Breast epithelium (tissue), 4 donors: ENCODE data around the gene SYNDIG1. TPM values are rescaled to one million over a fixed set of nuclear protein-coding genes. Genes with fewer than 3 reads are reported as not detected.

Experiments
- DNase-seq, 2 donors: peaks; one replicate each; pipeline ENCODE4 v3.0.0-alpha.2; 2019; ENCODE audit warnings: low spot score in 2 of 2
- H3K27ac ChIP-seq, 2 donors: fragments of 200-600 bp; sonication (generic) in 1 of 2; one replicate each; pipeline ENCODE4 v1.5.1; 2016 to 2019; ENCODE audit warnings: mild to moderate bottlenecking in 1 of 2
- H3K27me3 ChIP-seq, 2 donors: fragments of 200-600 bp; sonication (generic) in 1 of 2; one replicate each; pipeline versions ENCODE4 v1.5.1 to v1.6.0; 2017 to 2019; ENCODE audit warnings: control low read depth in 1 of 2, mild to moderate bottlenecking in 1 of 2
- H3K36me3 ChIP-seq: fragments of 200-600 bp; one replicate; pipeline ENCODE4 v1.5.1; 2019
- H3K4me1 ChIP-seq, 2 donors: fragments of 200-600 bp; sonication (generic); one replicate each; pipeline ENCODE4 v1.5.1; 2016 to 2019; ENCODE audit warnings: control low read depth in 1 of 2
- H3K4me3 ChIP-seq, 3 donors: fragments of 200-600 bp; sonication (generic); 1 replicate in 2 of 3; 2 replicates in 1 of 3; pipeline ENCODE4 v1.5.1; 2016 to 2019; ENCODE audit warnings: mild to moderate bottlenecking in 3 of 3, moderate library complexity in 2 of 3
- H3K9me3 ChIP-seq, 2 donors: fragments of 200-600 bp; sonication (generic) in 1 of 2; one replicate each; pipeline ENCODE4 v1.5.1; 2016 to 2019; ENCODE audit warnings: control low read depth in 1 of 2
- POLR2A ChIP-seq: fragments of 450-650 bp; IDR thresholded peaks from one replicate; pipeline ENCODE4 v1.6.1; 2016; ENCODE audit warnings: antibody characterized with exemption, mild to moderate bottlenecking, moderate library complexity
- POLR2AphosphoS5 ChIP-seq, 3 donors: sonication (generic); formaldehyde crosslinking; IDR thresholded peaks; one replicate each; pipeline ENCODE4 v1.6.1; 2017; ENCODE audit warnings: antibody characterized with exemption in 3 of 3
- intact Hi-C: fragments of 100-400 bp; cut with DNase I; formaldehyde crosslinking; loops from one replicate; pipeline ENCODE4 v1.15.1; 2023; ENCODE audit warnings: low total_unique reads
- total RNA-seq, 3 donors: library from RNA; depleted of rRNA; stranded (reverse); fragments of >200 nt; gene quantifications; one replicate each; pipeline ENCODE4 v1.1.0, GENCODE V29; 2016
- TF ChIP-seq, protein P1 (sequence below), 3 donors: fragments of 450-650 bp; IDR thresholded peaks; one replicate each; pipeline ENCODE4 v1.5.1; 2016 to 2017; ENCODE audit warnings: antibody characterized with exemption in 3 of 3, mild to moderate bottlenecking in 3 of 3, moderate library complexity in 3 of 3

The SYNDIG1 gene
- total RNA-seq, 3 donors from 2014 or later = under 0.01 to 0.48 (median 0.15) TPM

DNA sequence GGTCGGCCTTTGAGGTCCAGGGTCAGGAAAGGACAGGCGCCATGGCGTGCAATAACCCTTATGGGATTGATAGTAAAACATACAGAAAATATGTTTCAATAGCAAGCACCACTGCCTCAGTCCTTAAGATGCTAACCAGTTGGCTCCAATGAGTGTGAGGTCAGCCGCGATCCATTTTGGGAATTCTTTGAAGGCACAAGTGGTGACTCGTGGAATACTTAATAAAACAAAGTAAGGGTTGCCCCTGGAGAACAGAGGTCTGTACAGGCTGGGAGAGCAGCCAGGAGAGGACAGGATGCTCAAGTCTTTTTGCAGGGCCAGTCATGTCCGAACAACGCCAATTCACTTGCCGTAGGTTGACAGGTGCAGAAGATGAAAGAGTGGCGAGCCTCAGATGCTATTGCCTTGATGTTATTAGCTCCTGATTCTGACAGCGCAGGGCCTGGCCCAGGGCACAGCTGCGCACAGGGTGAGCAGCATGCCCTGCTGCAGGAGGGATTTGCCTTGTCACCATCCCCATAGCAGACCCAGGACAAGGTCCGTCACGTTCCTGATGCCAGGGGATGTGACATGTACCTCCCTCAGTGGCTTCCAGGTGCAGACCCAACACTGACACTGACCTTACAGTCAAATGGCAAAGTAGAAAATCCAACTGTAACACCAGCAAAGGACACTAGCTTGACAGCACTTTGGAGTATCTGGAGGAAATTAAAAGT is 21.8 kb downstream of the SYNDIG1 start:
- Histone ChIP-seq H3K27me3 (peaks cover 0 to 3% of the 10 kb centered on the region in 2 donors), H3K27ac (no peak overlapping the region), H3K36me3 (no peaks in the 10 kb centered on the region), H3K4me3 (no peak overlapping the region), H3K9me3 (no peaks in the 10 kb centered on the region), H3K4me1 (no peaks in the 10 kb centered on the region)
- intact Hi-C loops = no loop called here
- DNase-seq = no peak
- no peak for TF ChIP-seq POLR2A
- TF ChIP-seq POLR2AphosphoS5 (IDR thresholded peaks at IDR 0.05) = no peak
- TF ChIP-seq, protein P1, sequence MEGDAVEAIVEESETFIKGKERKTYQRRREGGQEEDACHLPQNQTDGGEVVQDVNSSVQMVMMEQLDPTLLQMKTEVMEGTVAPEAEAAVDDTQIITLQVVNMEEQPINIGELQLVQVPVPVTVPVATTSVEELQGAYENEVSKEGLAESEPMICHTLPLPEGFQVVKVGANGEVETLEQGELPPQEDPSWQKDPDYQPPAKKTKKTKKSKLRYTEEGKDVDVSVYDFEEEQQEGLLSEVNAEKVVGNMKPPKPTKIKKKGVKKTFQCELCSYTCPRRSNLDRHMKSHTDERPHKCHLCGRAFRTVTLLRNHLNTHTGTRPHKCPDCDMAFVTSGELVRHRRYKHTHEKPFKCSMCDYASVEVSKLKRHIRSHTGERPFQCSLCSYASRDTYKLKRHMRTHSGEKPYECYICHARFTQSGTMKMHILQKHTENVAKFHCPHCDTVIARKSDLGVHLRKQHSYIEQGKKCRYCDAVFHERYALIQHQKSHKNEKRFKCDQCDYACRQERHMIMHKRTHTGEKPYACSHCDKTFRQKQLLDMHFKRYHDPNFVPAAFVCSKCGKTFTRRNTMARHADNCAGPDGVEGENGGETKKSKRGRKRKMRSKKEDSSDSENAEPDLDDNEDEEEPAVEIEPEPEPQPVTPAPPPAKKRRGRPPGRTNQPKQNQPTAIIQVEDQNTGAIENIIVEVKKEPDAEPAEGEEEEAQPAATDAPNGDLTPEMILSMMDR (IDR thresholded peaks at IDR 0.05) = no peak

DNA sequence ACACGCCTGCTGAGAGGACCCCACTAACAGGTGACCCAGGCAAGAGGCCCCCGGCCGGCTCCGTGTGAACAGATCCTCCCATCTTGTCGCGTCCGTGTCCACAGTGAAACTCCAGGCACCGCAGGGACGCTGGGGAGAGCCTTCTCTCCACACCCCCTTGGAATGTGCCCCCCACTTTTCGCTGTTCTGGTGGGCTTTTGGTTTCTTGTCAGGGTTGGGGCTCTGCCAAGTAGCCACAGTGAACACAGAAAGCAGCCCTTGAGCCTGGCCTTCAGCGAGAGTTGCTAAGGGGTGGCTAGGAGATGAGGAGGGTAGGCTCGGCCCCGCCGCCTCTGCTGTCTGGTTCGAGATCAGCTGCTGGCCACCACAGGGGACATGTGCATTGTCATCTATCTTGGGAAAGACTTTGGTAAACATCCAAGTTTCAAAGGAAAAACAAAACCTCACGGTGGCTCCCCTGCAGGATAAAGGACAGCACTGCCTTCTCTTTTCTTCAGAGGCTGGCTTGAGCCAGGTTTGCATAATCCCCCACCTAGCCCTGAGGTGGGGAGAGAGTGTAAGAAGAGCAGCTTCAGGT is 22.7 kb downstream of the SYNDIG1 start:
- no peak for DNase-seq

DNA sequence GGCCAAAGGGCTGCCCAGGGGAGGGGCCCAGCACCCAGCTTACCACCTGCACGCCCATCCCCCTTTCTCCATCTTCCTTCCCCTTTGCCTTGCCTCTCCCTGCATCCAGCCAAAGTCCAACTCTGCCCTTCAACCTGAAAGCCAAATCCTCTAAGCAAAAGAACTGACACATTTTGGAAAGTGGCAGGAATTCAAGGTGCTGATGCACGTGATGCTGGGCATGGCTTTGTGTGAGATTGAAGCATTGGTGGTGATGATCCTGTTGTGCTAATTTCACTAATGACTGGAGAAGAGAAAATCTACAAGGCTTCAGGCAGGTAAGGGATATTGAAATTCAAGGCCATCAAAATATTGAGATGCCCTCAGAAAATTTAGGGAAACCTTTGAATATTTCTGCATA is 23.3 kb downstream of the SYNDIG1 start:
- Histone ChIP-seq H3K4me1 (no peaks in the 10 kb centered on the region), H3K27ac (no peak overlapping the region), H3K4me3 (no peak overlapping the region), H3K27me3 (peaks cover 0 to 3% of the 10 kb centered on the region in 2 donors), H3K36me3 (no peaks in the 10 kb centered on the region), H3K9me3 (no peaks in the 10 kb centered on the region)
- TF ChIP-seq, protein P1 (IDR thresholded peaks at IDR 0.05) = no peak
- TF ChIP-seq POLR2AphosphoS5 (IDR thresholded peaks at IDR 0.05) (no peak), POLR2A (no peak)
- intact Hi-C loops = no loop called here
- DNase-seq = no peak

More for the DNA sequence above, 22.7 kb downstream of the SYNDIG1 start:
- intact Hi-C loops = no loop called here
- H3K9me3 ChIP-seq = no peaks in the 10 kb centered on the region
- no peak overlapping the region for H3K27ac ChIP-seq
- peaks cover 0 to 3% of the 10 kb centered on the region in 2 donors for H3K27me3 ChIP-seq
- H3K4me1 ChIP-seq = no peaks in the 10 kb centered on the region
- TF ChIP-seq POLR2AphosphoS5 (IDR thresholded peaks at IDR 0.05) (no peak), POLR2A (no peak)
- TF ChIP-seq, protein P1 (IDR thresholded peaks at IDR 0.05) = no peak
- H3K4me3 ChIP-seq = no peak overlapping the region
- no peaks in the 10 kb centered on the region for H3K36me3 ChIP-seq

DNA sequence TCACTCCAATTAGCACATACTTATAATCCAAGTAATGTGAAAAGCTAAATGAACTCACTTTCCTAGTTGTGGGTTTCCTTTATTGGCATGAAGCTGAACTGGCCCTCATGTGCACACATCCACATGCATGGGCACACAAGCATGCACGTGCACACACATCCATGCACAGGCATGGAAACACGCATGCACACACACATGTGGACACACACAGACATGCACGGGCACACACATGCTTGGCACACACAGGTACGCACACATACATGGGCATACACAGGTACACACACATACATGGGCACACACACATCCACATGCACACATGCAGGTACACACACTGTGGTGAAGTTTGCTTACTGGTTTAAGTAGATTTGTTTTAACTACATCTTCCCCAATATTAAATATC is 23.8 kb downstream of the SYNDIG1 start:
- intact Hi-C loops = no loop called here
- H3K9me3 ChIP-seq = no peaks in the 10 kb centered on the region
- TF ChIP-seq, protein P1 (IDR thresholded peaks at IDR 0.05) = no peak
- TF ChIP-seq POLR2AphosphoS5 (IDR thresholded peaks at IDR 0.05) (no peak), POLR2A (no peak)
- H3K36me3 ChIP-seq = no peaks in the 10 kb centered on the region
- no peak for DNase-seq
- peaks cover 0 to 3% of the 10 kb centered on the region in 2 donors for H3K27me3 ChIP-seq
- H3K4me3 ChIP-seq = no peak overlapping the region
- H3K27ac ChIP-seq = no peak overlapping the region
- no peaks in the 10 kb centered on the region for H3K4me1 ChIP-seq
